ENCODE results near the gene HYAL2.

The HYAL2 gene

GRCh38 chr3:50323092-50323600 is 601 bp upstream of the HYAL2 start:
- DNase-seq (ENCODE audit: extremely low spot score): no peak
- no peak for TF ChIP-seq CTCF (IDR thresholded peaks at IDR 0.05; ENCODE audit: control extremely low read depth, extremely low read depth, low read depth, missing control alignments)
- ChIA-PET POLR2A (no interaction called here), CTCF (interaction anchor here (1.1 to 3.9 kb wide), 9 partner anchors 8 to 76 kb away, joined by 3 to 41 read pairs (median 5); partner anchors contain the start of genes HYAL3 and NAA80)

- POLR2A ChIA-PET: no interaction called here
- DNase-seq (ENCODE audit: extremely low spot score): no peak
- no peak for TF ChIP-seq CTCF (IDR thresholded peaks at IDR 0.05; ENCODE audit: control extremely low read depth, extremely low read depth, low read depth, missing control alignments)
- CTCF ChIA-PET: interaction anchor here (1.1 to 3.4 kb wide), 6 partner anchors 15 to 75 kb away, joined by 3 to 41 read pairs (median 4); no protein-coding TSS in a partner anchor
Measured at GRCh38 chr3:50322115-50322385, 495 bp downstream of the HYAL2 start.

- POLR2A ChIA-PET: interaction anchor here (0.6 to 1.0 kb wide), 2 partner anchors 22 to 1732 kb away, joined by 3 to 5 read pairs; partner anchors contain the start of genes HYAL3 and NAA80
- peak; percentile 91 for DNase-seq (ENCODE audit: extremely low spot score)
- TF ChIP-seq CTCF (IDR thresholded peaks at IDR 0.05; ENCODE audit: control extremely low read depth, extremely low read depth, low read depth, missing control alignments): peak; percentile 49
- CTCF ChIA-PET: interaction anchor here (0.6 to 3.4 kb wide), 8 partner anchors 15 to 34 kb away, joined by 3 to 16 read pairs (median 4); partner anchors contain the start of genes HYAL3 and NAA80
Measured at GRCh38 chr3:50321336-50322114, 1.0 kb downstream of the HYAL2 start.

GRCh38 chr3:50320853-50321335 is 1.7 kb downstream of the HYAL2 start:
- peak; percentile 82 for DNase-seq (ENCODE audit: extremely low spot score)
- POLR2A ChIA-PET: interaction anchor here (0.6 to 1.0 kb wide), 2 partner anchors 22 to 1733 kb away, joined by 3 to 5 read pairs; partner anchors contain the start of genes HYAL3 and NAA80
- no peak for TF ChIP-seq CTCF (IDR thresholded peaks at IDR 0.05; ENCODE audit: control extremely low read depth, extremely low read depth, low read depth, missing control alignments)
- CTCF ChIA-PET: interaction anchor here (0.6 to 1.8 kb wide), 9 partner anchors 9 to 74 kb away, joined by 3 to 5 read pairs (median 4); partner anchors contain the start of genes HYAL3 and NAA80

GRCh38 chr3:50319894-50320625 is 2.5 kb downstream of the HYAL2 start:
- POLR2A ChIA-PET: no interaction called here
- no peak for TF ChIP-seq CTCF (IDR thresholded peaks at IDR 0.05; ENCODE audit: control extremely low read depth, extremely low read depth, low read depth, missing control alignments)
- CTCF ChIA-PET: interaction anchor here (1.0 to 1.8 kb wide), 7 partner anchors 10 to 73 kb away, joined by 3 to 6 read pairs (median 5); partner anchors contain the start of genes HYAL3 and NAA80
- no peak for DNase-seq (ENCODE audit: extremely low spot score)
